Thyroid gland (tissue), 4 donors: Measurements from ENCODE around the gene PTH1R. TPM values are rescaled to one million over a fixed set of nuclear protein-coding genes. Genes with fewer than 3 reads are reported as not detected.

Experiments used
- DNase-seq, 2 donors: peaks; one replicate each; pipeline ENCODE4 v3.0.0-alpha.2; 2019
- H3K27ac ChIP-seq, 3 donors: fragments of 200-600 bp; sonication (generic); 1 replicate in 2 of 3; 2 replicates in 1 of 3; pipeline ENCODE4 v1.5.1; 2016 to 2019; ENCODE audit warnings: mild to moderate bottlenecking in 1 of 3, moderate library complexity in 1 of 3
- H3K27me3 ChIP-seq: fragments of 200-600 bp; sonication (generic); one replicate; pipeline ENCODE4 v1.5.1; 2019
- H3K36me3 ChIP-seq, 2 donors: fragments of 200-600 bp; sonication (generic); one replicate each; pipeline ENCODE4 v1.5.1; 2016 to 2019
- H3K4me1 ChIP-seq, 2 donors: fragments of 200-600 bp; sonication (generic); one replicate each; pipeline ENCODE4 v1.5.1; 2017 to 2019
- H3K4me3 ChIP-seq, 3 donors: fragments of 200-600 bp; sonication (generic); replicated peaks in 1 of 3; 1 replicate in 2 of 3; 2 replicates in 1 of 3; pipeline ENCODE4 v1.5.1; 2016; ENCODE audit warnings: mild to moderate bottlenecking in 1 of 3
- H3K9me3 ChIP-seq: fragments of 200-600 bp; sonication (generic); one replicate; pipeline ENCODE4 v1.5.1; 2017
- POLR2A ChIP-seq, 2 donors: fragments of 450-650 bp; IDR thresholded peaks; one replicate each; pipeline ENCODE4 v1.6.1; 2017; ENCODE audit warnings: antibody characterized with exemption in 2 of 2, mild to moderate bottlenecking in 2 of 2, moderate library complexity in 1 of 2
- WGBS, 2 donors: methylation state at CpG; one replicate each; pipeline ENCODE4 v1.1.5; 2017; 5-methylcytosine and 5-hydroxymethylcytosine counted together
- intact Hi-C: fragments of 100-400 bp; cut with DNase I; formaldehyde crosslinking; loops from one replicate; pipeline ENCODE4 v1.15.1; 2023
- total RNA-seq, 4 donors: library from RNA; depleted of rRNA; stranded (reverse); fragments of >200 nt; gene quantifications; one replicate each; pipeline ENCODE4 v1.2.3, GENCODE V29; 2016
- TF ChIP-seq, protein P1 (sequence below), 6 experiments: fragments of 200-600 bp in 3 of 6; fragments of 450-650 bp in 3 of 6; sonication (generic) in 3 of 6; IDR thresholded peaks; one replicate each; pipeline ENCODE4 v1.5.1; 2016 to 2019; ENCODE audit warnings: antibody characterized with exemption in 6 of 6, mild to moderate bottlenecking in 2 of 6, inconsistent platforms in 1 of 6, moderate library complexity in 1 of 6

Gene PTH1R
- total RNA-seq, 4 donors from 2014 or later = 1.2 to 10.6 (median 4.4) TPM

GRCh38 chr3:46930166-46930944 lies 52.8 kb downstream of the PTH1R start:
- intact Hi-C loops = no loop called here
- H3K4me3 ChIP-seq = no peak overlapping the region
- H3K27me3 ChIP-seq = no peaks in the 10 kb centered on the region
- WGBS, 2 donors = 58 to 65% methylated on average over 9 of the region's 9 CpGs
- peaks cover 0 to under 1% of the 10 kb centered on the region in 2 donors for H3K36me3 ChIP-seq
- H3K4me1 ChIP-seq = peaks cover 100% of the 10 kb centered on the region in 2 donors
- H3K27ac ChIP-seq = peak overlapping the region; percentile 83 to 94 (median 90)
- H3K9me3 ChIP-seq = no peaks in the 10 kb centered on the region
- TF ChIP-seq, protein P1, sequence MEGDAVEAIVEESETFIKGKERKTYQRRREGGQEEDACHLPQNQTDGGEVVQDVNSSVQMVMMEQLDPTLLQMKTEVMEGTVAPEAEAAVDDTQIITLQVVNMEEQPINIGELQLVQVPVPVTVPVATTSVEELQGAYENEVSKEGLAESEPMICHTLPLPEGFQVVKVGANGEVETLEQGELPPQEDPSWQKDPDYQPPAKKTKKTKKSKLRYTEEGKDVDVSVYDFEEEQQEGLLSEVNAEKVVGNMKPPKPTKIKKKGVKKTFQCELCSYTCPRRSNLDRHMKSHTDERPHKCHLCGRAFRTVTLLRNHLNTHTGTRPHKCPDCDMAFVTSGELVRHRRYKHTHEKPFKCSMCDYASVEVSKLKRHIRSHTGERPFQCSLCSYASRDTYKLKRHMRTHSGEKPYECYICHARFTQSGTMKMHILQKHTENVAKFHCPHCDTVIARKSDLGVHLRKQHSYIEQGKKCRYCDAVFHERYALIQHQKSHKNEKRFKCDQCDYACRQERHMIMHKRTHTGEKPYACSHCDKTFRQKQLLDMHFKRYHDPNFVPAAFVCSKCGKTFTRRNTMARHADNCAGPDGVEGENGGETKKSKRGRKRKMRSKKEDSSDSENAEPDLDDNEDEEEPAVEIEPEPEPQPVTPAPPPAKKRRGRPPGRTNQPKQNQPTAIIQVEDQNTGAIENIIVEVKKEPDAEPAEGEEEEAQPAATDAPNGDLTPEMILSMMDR (IDR thresholded peaks at IDR 0.05) = no peak
- no peak for TF ChIP-seq POLR2A (IDR thresholded peaks at IDR 0.05)
- DNase-seq = no peak

GRCh38 chr3:46930945-46931403 lies 53.5 kb downstream of the PTH1R start:
- no peaks in the 10 kb centered on the region for H3K36me3 ChIP-seq
- intact Hi-C loops = no loop called here
- H3K4me1 ChIP-seq = peaks cover 100% of the 10 kb centered on the region in 2 donors
- no peak overlapping the region for H3K4me3 ChIP-seq
- TF ChIP-seq, protein P1 (IDR thresholded peaks at IDR 0.05) = no peak
- H3K9me3 ChIP-seq = no peaks in the 10 kb centered on the region
- H3K27me3 ChIP-seq = no peaks in the 10 kb centered on the region
- H3K27ac ChIP-seq = peak overlapping the region; percentile 83 to 94 (median 90)
- DNase-seq = peak; percentile 70 to 79
- 35 to 50% methylated on average over 3 of the region's 3 CpGs for WGBS, 2 donors

GRCh38 chr3:46931631-46932331 lies 54.3 kb downstream of the PTH1R start:
- Histone ChIP-seq H3K27ac (peak overlapping the region; percentile 83 to 94 (median 90)), H3K36me3 (no peaks in the 10 kb centered on the region), H3K9me3 (no peaks in the 10 kb centered on the region), H3K4me1 (peaks cover 94 to 99% of the 10 kb centered on the region in 2 donors), H3K4me3 (no peak overlapping the region), H3K27me3 (no peaks in the 10 kb centered on the region)
- intact Hi-C loops = no loop called here
- WGBS, 2 donors = 23 to 32% methylated on average over 6 of the region's 6 CpGs
- peak; percentile 53 to 60 for DNase-seq
- TF ChIP-seq, protein P1 (IDR thresholded peaks at IDR 0.05) = no peak
- no peak for TF ChIP-seq POLR2A (IDR thresholded peaks at IDR 0.05)

DNA sequence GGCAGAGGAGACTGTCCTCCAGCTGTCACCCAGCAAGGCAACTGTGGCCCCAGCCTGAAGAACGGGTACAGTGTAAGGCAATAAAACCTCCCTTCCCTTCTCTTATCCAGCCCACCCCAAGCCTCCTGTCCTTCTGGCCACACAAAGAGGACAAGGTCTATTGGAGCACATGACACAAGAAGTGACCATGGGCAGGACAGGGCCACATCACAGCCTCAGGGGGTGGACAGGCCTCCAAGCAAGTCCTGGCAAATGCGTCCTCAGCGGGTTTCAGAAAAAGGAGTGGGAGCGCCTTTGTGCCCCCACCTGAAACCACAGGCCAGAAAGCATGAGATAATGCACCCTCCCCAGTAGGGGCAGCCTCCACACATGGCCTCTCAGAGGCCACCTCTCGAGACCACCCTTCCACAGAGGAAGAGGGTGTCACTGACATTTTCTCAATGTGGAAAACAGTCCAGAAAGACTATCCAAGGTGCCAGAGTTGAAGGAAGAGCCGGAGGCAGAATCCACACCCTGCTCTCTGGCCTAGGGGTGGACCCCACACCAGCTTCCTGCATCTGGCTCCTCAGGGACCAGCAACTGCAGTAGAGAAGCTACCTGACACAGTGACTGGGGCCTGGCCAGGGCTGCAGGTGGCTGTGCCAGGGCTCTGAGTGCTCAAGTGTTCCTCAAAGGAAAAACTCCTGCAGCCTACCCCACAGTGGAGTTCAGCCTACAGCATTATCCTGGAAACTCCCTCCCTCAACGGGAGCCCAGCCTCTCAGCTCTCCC lies 55.1 kb downstream of the PTH1R start:
- 68 to 76% methylated on average over 6 to 7 of the region's 7 CpGs for WGBS, 2 donors
- Histone ChIP-seq H3K4me3 (no peak overlapping the region), H3K36me3 (no peaks in the 10 kb centered on the region), H3K9me3 (no peaks in the 10 kb centered on the region), H3K27me3 (no peaks in the 10 kb centered on the region), H3K27ac (peak overlapping the region; percentile 83 to 94 (median 90)), H3K4me1 (peaks cover 86 to 94% of the 10 kb centered on the region in 2 donors)
- intact Hi-C loops = no loop called here
- TF ChIP-seq, protein P1 (IDR thresholded peaks at IDR 0.05) = no peak
- no peak for TF ChIP-seq POLR2A (IDR thresholded peaks at IDR 0.05)
- peak; percentile 64 to 75 for DNase-seq
